ENCODE measurements around the gene NBPF1.
"Not testable (repeated sequence)": the region's sequence is repeated elsewhere in the genome, so short reads cannot be mapped to it uniquely, and the experiment has no call there.

- not testable (repeated sequence) for TF ChIP-seq EZH2 (IDR thresholded peaks at IDR 0.05; ENCODE audit: low read depth)
- TF ChIP-seq, protein P1, sequence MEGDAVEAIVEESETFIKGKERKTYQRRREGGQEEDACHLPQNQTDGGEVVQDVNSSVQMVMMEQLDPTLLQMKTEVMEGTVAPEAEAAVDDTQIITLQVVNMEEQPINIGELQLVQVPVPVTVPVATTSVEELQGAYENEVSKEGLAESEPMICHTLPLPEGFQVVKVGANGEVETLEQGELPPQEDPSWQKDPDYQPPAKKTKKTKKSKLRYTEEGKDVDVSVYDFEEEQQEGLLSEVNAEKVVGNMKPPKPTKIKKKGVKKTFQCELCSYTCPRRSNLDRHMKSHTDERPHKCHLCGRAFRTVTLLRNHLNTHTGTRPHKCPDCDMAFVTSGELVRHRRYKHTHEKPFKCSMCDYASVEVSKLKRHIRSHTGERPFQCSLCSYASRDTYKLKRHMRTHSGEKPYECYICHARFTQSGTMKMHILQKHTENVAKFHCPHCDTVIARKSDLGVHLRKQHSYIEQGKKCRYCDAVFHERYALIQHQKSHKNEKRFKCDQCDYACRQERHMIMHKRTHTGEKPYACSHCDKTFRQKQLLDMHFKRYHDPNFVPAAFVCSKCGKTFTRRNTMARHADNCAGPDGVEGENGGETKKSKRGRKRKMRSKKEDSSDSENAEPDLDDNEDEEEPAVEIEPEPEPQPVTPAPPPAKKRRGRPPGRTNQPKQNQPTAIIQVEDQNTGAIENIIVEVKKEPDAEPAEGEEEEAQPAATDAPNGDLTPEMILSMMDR (conservative IDR thresholded peaks at IDR 0.05) = not testable (repeated sequence)
These were observed 36.6 kb upstream of the NBPF1 start for GRCh38 chr1:16649960-16650359.

Measured in PC-9 (cell line).